ENCODE results near the gene OCEL1. TPM values are rescaled to one million over a fixed set of nuclear protein-coding genes. Genes with fewer than 3 reads are reported as not detected.

Gene OCEL1
- total RNA-seq, 2 donors from 2014 or later: 27.4 to 27.8 TPM

DNA sequence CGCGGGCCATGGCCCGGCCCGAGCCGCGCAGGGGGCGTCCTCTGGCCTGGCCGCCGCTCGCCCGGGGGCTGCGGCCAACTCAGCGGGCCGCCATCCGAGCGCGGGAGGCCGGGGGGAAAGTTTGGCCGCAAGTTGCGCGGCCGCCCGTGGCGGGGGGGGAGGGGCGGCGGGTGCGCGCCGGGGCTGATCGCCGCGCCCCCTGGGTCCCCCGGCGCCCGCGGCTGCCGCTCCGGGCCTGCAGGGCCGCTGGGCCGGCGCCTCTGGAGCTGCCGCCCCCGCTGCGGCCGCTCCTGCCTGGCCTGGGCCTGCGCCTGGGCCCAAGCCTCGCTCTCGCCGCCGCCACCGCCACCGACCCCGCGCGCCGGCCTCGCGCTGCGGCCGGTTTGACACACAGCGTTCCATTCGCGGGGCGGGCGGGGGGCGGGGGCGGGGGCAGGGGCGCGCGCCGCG lies 19.5 kb downstream of the OCEL1 start, which contains the start of gene NR2F6:
TSS of gene NR2F6 (minus strand) at position 385 of the 450 bp plus-strand sequence. CDS start 699 bp downstream, outside the sequence.
- intact Hi-C loops (cut with DNase I): no loop called here

DNA sequence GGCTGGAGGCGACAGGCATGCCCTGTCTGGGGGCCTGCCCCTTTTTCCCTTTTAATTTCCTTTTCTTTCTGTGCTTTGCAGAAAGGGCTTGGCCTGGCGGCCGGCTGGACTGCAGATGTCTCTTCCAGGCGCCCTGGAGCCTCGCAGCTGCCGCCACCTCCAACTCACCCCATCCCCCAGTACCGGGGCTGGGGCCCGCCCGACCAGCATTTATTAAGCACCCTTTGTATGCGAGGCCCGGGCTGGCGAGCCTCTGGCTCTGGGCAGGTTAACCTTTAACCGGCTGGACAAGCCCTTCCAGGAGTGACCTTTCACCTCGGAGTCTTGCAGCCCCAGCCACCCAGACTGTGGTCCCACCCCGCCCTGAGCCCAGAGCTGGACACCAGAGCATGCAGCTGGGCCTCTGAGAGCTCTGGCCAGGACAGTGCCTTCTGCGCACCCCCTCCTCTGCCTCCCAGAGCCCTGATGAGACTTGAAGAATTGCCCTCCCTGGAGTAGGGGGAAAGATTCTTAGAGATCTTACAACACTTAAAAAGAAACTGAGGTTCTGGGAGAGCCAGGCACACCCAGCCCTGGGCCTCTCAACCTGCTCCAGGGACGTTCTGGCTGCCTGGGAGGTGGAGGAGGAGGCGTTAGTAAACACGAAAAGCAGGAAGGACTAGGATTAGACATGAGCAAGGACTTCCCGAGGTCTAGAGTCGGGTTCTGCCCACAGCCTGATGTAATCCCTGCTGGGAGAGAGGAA lies 20.8 kb downstream of the OCEL1 start:
- Histone ChIP-seq H3K4me1 (peaks cover 59% of the 10 kb centered on the region), H3K27me3 (no peaks in the 10 kb centered on the region), H3K36me3 (replicated peaks in 1 of 2; ENCODE audit: insufficient read depth in 1 of 2, low read depth in 2 of 2) (no peaks in the 10 kb centered on the region), H3K4me3 (no peak overlapping the region), H3K27ac (peak overlapping the region; percentile 80 to 97 (median 94)), H3K9me3 (no peaks in the 10 kb centered on the region)
- WGBS, 2 donors: 5 to 12% methylated on average over 18 of the region's 21 CpGs
- TF ChIP-seq, protein P1, sequence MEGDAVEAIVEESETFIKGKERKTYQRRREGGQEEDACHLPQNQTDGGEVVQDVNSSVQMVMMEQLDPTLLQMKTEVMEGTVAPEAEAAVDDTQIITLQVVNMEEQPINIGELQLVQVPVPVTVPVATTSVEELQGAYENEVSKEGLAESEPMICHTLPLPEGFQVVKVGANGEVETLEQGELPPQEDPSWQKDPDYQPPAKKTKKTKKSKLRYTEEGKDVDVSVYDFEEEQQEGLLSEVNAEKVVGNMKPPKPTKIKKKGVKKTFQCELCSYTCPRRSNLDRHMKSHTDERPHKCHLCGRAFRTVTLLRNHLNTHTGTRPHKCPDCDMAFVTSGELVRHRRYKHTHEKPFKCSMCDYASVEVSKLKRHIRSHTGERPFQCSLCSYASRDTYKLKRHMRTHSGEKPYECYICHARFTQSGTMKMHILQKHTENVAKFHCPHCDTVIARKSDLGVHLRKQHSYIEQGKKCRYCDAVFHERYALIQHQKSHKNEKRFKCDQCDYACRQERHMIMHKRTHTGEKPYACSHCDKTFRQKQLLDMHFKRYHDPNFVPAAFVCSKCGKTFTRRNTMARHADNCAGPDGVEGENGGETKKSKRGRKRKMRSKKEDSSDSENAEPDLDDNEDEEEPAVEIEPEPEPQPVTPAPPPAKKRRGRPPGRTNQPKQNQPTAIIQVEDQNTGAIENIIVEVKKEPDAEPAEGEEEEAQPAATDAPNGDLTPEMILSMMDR (IDR thresholded peaks at IDR 0.05): no peak
- TF ChIP-seq POLR2A (IDR thresholded peaks at IDR 0.05): no peak
- peak; percentile 55 to 66 (median 60) for DNase-seq
- intact Hi-C loops (cut with DNase I): no loop called here
- ATAC-seq: peak; percentile 8

More for the DNA sequence above, 19.5 kb downstream of the OCEL1 start, which contains the start of gene NR2F6:
- DNase-seq (no peak), ATAC-seq (no peak)
- Histone ChIP-seq H3K9me3 (no peaks in the 10 kb centered on the region), H3K4me1 (peaks cover 72% of the 10 kb centered on the region), H3K36me3 (replicated peaks in 1 of 2; ENCODE audit: insufficient read depth in 1 of 2, low read depth in 2 of 2) (no peaks in the 10 kb centered on the region), H3K4me3 (peak within 1 kb of the TSS; percentile 44 to 94), H3K27ac (peak within 1 kb of the TSS; percentile 80 to 97 (median 94)), H3K27me3 (no peaks in the 10 kb centered on the region)
- WGBS, 2 donors: 0% methylated on average over 22 of the region's 72 CpGs; no CpG with 5 or more reads in 1 of the 2 donors
- TF ChIP-seq, protein P1 (IDR thresholded peaks at IDR 0.05): no peak
- TF ChIP-seq POLR2A (IDR thresholded peaks at IDR 0.05): no peak

DNA sequence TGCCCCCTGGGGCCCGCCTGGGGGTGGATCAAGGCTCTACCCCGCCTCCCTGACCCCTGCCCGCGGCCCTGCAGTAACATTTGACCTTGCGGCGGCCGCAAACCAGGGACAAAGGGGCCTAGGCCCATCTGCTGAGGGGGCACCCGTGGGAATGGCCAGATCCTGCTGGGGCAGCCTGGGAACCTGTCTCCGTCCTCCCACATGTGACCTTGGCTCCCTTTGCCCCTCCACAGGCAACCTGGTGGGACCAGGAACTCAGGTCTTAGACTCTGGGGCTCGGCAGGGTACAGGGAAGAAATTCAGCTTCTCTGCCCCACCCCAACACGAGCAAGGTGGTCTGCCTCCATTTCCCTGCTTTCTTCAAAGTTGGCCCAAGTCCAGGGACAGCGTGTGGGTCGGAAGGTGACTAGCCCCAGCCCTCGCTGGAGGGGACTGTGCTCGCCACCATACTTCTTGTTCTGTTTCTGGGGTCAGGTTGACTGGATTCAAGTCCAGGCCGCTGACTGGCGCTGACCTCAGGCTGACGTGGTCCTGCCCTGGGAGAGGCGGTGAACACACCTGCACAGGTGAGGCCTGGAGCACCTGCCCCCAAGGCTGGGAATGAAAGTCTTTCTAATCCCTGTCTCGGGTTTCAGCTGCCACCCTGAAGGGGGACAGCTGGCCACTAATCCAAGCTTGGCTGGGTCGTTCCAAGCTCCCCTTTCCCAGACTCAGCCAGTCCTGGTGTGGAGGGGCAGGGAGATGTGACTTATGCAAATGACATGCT lies 22.2 kb downstream of the OCEL1 start:
- ATAC-seq (peak; percentile 39), DNase-seq (peak; percentile 85 to 92 (median 90))
- intact Hi-C loops (cut with DNase I): no loop called here
- 8 to 42% methylated on average over 5 to 16 of the region's 21 CpGs for WGBS, 2 donors
- TF ChIP-seq POLR2A (IDR thresholded peaks at IDR 0.05): peak; percentile 55 to 79 (median 70)
- TF ChIP-seq, protein P1 (IDR thresholded peaks at IDR 0.05): peak in 1 of 7 experiments; percentile 5
- H3K4me1 ChIP-seq: peaks cover 46% of the 10 kb centered on the region
- H3K36me3 ChIP-seq (replicated peaks in 1 of 2; ENCODE audit: insufficient read depth in 1 of 2, low read depth in 2 of 2): no peaks in the 10 kb centered on the region
- peak overlapping the region; percentile 81 to 97 (median 94) for H3K27ac ChIP-seq
- no peaks in the 10 kb centered on the region for H3K27me3 ChIP-seq
- H3K4me3 ChIP-seq: no peak overlapping the region
- no peaks in the 10 kb centered on the region for H3K9me3 ChIP-seq

DNA sequence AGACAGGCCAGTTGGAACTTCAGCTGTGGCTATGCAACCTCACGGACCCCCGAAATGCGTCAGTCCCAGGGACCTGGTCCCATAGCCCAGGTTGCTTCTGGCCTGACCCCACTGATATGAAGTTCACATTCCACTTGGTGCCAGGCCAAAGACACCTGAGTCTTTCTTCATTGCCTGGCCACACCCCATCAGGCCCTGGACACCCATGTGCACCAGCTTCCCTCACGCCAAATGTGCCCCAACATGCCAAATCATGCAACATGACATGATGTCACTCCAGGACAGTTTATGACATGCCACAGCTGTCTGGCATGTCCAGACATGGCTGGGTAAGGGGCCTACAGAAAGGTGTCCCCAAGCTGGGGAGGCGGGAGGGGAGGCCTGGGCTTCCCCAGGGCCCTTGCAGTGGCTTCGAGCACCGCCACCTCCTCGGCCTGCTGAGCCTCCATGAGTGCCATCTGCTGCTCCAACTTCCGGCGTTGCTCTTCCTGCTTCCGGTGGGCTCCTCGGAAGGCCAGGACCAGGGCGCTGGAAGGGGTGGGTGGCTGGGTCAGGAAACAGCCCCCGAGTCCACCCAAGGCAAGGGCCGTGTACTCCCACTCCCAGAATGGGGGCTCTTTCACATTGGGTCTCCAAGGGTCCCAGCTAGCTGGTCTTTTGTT lies 24.0 kb downstream of the OCEL1 start:
- 80 to 83% methylated on average over 8 to 12 of the region's 15 CpGs for WGBS, 2 donors
- H3K27me3 ChIP-seq: no peaks in the 10 kb centered on the region
- DNase-seq (no peak), ATAC-seq (no peak)
- no peak overlapping the region for H3K4me3 ChIP-seq
- H3K4me1 ChIP-seq: peaks cover 47% of the 10 kb centered on the region
- intact Hi-C loops (cut with DNase I): no loop called here
- peak overlapping the region; percentile 52 to 97 (median 94) for H3K27ac ChIP-seq
- no peaks in the 10 kb centered on the region for H3K9me3 ChIP-seq
- TF ChIP-seq, protein P1 (IDR thresholded peaks at IDR 0.05): no peak
- no peak for TF ChIP-seq POLR2A (IDR thresholded peaks at IDR 0.05)
- no peaks in the 10 kb centered on the region for H3K36me3 ChIP-seq (replicated peaks in 1 of 2; ENCODE audit: insufficient read depth in 1 of 2, low read depth in 2 of 2)
